Renal cortex interstitium (tissue), 11 donors: ENCODE results near the gene TSPAN14. TPM values are rescaled to one million over a fixed set of nuclear protein-coding genes. Genes with fewer than 3 reads are reported as not detected.
"Not testable (repeated sequence)": the region's sequence is repeated elsewhere in the genome, so short reads cannot be mapped to it uniquely, and the experiment has no call there.

Experiments used
- DNase-seq, 11 donors: peaks; one replicate each; pipeline ENCODE4 v3.0.0-alpha.2; 2013; ENCODE audit warnings: low read depth in 9 of 11, low spot score in 4 of 11; ENCODE audit errors: extremely low read depth in 1 of 11
- polyA plus RNA-seq, 3 donors: library from polyadenylated mRNA; unstranded; fragments of 120-200 nt; gene quantifications; one replicate each; pipeline ENCODE4 v1.2.1, GENCODE V29; 2013; ENCODE audit not compliant: insufficient read length in 3 of 3

TSPAN14 gene
- polyA plus RNA-seq, 3 donors = 82.4 to 93.3 (median 86.6) TPM

DNA sequence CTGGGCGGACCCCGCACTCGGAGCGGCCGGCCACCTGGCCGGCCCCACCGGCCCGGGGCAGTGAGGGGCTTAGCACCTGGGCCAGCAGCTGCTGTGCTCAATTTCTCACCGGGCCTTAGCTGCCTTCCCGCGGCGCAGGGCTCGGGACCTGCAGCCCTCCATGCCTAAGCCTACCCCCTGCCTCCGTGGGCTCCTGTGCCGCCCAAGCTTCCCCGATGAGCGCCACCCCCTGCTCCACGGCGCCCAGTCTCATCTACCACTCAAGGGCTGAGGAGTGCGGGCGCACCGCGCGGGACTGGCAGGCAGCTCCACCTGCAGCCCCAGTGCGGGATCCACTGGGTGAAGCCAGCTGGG lies 89.2 kb downstream of the TSPAN14 start:
- DNase-seq = not testable (repeated sequence)

DNA sequence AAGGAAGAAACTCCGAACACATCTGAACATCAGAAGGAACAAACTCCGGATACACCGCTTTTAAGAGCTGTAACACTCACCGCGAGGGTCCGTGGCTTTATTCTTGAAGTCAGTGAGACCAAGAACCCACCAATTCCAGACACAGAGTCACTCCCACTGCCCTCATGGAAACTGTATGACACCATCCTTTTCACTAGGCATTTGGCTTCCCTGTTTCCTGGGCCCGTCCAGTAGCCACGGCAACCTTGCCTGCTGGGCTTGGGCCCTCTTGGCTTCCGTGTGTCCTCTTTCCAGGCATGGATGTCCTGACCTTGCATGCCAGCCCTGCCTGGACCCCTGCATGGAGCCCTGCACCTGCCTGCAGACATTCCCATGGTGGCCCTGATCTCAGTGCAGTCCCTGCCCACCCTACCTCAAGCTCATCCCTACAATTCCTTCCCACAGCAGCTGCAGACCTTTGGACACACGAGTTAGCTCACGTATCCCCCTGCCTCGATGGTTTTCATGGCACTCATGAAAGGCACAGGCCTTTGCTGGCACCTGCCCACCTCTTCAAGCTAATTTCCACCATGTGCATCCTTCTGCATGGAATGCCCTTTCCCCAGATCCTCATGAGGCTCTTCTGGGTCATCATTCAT lies 90.3 kb downstream of the TSPAN14 start:
- no peak for DNase-seq

DNA sequence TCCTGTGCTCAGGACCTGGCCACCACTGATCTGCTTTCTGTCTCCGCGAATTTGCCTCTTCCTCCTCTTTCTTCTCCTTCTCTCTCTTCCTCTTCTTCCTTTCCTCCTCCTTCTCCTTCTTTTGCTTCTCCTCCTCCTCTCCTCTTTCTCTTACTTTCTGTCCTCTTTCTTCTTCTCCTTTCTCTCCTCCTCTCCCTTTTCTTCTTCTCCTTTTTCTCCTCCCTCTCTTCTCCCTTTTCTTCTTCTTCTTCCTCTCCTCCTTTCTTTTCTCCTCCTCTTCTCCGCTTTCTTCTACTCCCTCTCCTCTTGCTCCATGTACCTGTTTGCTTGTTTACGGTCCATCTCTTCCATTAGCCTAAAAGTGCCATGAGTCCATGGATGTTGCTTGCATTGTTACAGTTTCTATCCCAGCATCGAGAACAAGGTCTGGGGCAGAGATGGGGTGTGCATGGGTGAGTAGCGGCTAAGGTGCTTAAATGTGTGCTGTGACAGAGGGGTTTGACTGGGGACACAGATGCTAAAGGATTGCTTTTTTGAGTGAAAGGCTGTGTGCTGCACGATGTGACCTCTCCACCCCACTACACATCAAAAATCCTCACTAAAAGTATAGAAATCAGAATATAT lies 91.3 kb downstream of the TSPAN14 start:
- DNase-seq = no peak

DNA sequence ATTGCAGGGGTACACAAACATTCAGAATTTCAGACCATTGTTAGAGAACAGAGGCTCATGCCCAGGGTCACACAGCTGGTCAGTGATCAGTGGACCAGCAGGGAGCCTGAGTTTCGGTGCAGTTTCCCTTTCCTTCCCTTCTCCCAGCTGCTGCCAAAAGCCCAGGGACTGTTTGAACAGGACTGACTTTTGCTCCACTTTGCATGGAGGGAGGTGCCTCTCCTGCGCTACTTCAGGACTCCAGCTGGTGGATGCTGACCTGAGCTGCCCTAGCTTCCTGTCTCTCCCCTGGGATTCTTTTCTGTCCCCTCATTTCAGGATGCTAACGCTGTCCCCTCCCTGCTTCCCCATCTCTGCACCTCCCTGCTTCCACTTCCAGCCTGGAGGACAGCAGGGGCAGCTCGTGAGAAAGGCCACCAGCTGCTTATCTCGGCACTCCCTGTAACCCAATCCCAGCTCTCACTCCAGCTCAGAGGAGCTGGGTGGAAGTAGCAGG lies 98.1 kb downstream of the TSPAN14 start:
- DNase-seq = no peak

DNA sequence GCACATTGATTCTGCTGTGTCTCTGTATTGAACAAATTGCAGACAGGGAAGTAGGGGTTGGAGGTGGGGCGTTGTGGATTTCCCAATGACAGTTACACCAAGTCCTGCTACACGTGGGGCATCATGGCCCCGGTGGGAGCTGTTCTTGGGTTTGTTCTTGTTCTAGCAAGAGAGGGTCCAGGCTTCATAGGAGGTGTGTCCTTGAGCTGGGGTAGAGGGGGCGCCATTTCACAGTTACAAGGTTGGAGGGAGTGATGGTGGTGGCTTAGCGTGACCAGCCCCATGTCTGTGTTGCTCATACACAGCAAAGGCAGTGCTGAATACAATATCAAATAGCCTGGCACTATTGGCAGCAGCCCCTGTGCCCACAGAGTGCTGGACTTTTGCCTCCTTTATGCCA lies 99.3 kb downstream of the TSPAN14 start:
- no peak for DNase-seq

DNA sequence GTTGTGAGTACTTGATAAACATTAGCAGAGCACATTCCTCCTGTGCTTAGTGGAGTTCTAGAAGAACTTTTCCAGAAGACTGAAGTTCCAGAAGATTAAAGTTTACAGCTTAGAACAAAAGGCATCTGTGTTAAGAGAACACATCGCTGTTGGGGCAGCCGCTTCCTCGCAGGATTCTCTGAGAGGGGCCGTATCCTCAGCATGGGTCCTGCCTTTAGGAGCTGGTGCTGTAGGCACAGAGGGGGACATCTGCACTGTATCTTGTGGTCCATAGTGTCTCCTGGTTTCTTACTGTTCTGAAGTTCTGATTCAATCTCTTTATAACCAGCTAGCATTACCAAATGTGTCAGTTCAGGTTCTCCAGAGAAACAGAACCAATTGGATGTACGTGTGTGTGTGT lies 99.9 kb downstream of the TSPAN14 start:
- no peak for DNase-seq

DNA sequence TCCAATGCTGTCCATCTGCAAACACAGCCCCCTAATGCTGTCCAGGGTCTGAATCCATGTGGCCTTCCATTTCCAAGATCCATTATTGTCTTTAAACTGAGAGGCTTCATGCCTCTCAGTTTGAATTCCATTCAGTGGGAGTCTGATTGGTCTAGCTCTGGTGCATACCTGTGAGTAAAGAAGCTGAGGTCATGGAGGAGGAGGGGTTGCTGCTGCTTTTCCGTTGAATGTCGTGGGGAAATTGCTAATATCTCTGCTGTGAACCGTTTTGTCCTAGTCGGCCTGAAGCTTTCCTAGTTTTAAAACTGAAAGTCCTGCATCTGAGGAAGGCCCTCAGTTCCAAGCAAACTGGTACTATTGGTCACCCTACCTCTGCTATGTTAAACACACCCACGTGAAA lies 101.3 kb downstream of the TSPAN14 start:
- no peak for DNase-seq

DNA sequence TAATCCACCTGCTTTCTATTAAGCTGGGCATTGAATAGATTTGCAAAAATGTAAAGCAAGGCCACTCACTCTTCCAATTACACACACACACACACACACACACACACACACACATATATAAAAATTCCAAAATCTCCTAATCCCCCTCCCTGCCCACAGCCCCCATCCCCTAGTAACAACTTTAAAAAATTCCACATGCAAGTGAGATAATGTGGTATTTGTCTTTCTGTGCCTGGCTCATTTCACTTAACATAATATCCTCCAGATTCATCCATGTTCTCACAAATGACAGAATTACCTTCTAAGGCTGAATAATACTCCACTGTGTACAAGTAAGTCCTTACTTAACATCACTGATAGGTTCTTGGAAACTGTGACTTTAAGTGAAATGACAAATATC lies 107.8 kb downstream of the TSPAN14 start:
- no peak for DNase-seq

DNA sequence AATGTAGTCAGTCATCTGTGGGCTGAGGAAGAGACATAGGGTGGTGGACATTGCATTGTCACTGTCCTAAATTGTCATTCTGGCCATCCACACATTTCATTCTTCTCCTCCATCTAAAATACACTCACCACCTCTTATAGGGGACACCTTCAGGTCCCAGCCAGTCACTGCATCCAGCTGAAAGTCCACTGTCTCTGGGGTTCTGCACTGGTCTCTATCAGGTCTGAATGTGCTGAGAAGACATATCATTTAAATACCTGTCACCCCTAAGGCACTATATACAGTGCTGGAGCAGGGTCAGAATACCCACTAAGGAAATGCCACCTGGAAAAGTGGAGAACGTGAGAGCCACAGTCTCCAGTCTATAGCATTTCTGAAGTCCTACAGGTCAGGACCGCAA lies 113.2 kb downstream of the TSPAN14 start:
- no peak for DNase-seq

DNA sequence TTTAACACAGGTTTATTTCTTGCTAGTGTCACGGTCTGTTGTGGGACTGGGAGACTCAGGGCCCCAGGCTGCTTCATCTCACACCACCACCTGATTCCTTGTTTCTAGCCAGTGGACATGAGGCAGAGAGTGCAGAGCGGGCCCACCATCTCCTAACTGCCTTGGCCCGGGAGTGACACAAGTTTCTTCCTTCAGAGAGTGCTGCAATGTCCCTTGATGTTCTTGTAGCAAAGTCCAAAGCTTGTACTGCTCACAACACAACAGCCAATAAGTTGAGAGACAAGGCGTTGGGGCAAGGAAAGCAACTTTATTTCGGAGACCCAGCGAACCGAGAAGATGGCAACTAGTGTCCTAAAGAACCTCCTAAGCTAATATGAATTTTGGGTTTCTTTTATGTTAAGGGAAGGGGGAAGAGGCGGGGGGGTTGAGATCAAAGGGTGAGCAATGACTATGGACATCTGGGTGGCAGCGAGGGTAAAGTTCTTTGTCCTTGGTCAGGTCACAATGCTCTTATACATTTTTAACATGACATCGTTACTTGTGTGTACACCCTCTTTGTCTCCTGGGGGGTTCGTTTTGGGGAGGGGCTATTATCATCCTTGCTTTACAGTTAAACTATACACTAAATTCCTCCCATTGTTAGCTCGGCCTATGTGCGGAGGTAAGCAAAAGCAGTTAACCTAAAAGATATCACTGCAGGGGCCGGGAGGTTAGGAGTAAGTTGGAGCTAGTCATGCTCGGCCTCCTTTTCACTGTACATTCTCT lies 115.2 kb downstream of the TSPAN14 start:
- no peak for DNase-seq

DNA sequence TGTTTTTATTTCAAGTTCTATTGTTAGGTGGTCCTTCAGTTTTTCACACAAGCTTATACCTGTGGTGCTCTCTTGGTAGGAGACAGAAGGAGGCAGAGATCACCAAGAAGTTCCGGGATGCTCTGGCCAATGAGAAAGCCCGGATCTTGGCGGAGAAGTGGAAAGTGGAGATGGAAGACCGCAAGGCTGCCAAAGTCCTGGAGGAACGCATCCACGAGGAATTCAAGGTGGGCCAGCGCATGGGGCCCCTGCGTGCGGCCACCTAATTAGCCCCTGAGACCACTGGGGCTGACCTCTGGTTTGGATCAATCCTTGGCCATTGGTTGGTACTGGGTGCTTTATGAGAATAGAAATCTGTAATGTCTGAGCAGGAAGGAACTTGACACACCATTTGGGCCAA lies 117.2 kb downstream of the TSPAN14 start:
- no peak for DNase-seq

DNA sequence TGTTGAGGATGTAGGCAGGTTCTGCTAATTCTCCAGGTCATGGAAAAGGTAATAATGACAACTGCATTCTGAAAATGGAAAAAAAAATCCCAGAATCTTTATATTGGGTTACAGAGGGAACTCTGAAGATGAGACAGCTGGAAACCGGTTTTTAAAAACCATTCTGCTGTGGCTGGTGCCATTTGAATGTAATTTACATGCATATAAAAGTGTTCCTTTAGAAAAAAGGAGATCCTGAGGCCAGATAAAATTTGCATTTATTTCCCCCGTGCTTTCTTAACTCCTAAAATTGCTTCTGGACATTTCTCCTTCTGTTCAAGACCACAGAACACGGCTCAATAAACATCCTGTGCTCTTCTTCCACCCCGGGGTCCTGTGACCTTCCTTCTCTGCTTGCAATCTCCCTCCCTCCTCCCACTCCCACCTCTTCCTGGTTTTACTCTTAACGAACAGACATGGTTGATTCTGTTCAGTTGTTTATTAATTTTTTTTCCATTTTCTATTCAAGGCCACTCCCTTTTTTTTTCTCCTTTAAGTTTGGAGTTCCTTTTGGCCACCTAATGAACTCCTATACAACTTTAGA lies 125.2 kb downstream of the TSPAN14 start:
- DNase-seq = no peak

DNA sequence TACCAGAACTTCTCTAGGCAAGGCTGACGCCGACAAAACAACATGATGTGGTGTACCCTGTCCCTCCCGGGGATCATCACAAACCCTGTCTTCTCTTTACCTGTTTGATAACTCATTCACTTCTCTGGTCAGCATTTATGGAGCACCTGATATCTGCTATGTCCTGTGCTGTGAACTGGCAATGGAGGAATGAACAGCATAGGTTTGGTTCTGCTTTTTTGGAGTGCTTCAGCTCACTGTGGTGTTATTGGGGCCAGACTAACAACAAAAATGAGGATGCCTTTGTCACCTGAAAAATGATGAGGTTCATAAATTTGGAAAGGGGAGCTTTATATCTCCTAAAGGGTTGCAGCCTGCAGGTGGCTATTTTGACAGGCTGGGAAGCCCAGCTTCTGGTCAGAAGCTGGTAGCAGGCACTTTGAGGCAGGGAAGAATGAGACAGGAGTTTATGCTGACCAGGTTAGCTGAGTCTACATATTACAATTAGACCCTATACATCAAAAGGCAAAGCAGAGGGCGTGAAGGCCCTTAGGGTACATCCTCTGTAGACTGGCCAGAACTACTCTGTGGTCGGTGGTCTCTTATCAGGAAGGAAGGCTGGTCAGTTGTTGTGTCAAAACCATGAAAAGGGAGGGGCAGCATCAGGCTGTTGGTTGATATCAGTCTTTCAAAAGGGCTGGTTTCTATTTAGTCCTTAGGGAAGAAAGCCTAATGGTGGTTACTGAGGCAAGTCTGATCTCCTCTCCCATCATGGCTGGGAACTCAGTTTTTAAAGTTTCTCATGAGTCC lies 125.9 kb downstream of the TSPAN14 start:
- DNase-seq = no peak

DNA sequence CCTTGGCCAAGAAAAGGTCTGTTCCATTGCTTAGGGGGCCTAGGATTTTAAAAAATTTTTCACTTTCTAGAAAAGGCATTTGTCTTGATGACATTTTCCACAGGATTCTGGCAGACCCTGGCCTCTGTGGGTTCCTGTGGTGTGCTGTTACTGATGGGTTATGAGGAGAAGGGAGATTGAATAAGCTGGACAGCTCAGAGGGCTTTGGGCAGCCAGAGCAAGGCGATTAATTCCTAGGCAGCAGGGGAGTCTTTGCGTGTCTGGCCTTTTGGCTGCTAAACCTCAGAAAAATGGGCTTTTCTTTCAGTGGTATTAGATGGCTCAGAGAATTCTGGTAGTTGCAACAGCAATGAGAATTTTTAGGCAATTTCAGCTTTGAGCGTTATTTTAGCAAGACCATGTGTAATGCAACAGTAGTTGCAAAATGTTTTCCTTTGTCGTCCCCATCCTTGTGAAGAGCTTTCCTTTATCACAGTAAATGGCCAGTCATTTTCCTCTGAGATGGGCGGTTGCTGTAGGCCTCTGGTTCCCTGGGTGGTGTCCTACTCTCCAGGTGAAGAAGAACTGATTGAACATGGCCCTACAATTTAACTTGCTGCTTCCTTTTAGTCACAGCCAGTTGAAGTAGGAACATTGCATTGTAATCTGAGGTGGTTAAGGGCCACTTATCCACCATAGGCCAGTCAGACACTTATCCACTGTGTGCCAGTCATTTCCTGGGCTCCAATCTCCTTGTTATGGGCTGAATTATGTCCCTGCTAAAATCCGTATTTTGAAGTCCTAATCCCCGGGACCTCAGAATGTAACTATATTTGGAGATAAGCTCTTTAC lies 126.7 kb downstream of the TSPAN14 start:
- no peak for DNase-seq

DNA sequence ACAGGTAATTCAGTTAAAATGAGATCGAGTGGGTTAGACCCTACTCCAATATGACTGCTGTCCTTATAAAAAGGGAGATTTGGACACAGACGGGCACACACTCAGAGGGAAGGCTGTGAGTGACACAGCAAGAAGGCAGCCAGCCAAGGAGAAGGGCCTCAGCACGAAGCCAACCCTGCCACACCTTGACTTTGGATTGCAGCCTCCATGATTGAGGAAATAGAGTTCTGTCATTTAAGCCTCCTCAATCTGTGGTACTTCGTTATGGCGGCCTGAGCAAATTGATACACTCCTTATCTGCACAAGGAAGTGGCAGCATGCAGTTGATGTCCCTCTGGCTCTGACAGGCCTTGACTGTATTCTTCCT lies 127.3 kb downstream of the TSPAN14 start:
- DNase-seq = no peak

DNA sequence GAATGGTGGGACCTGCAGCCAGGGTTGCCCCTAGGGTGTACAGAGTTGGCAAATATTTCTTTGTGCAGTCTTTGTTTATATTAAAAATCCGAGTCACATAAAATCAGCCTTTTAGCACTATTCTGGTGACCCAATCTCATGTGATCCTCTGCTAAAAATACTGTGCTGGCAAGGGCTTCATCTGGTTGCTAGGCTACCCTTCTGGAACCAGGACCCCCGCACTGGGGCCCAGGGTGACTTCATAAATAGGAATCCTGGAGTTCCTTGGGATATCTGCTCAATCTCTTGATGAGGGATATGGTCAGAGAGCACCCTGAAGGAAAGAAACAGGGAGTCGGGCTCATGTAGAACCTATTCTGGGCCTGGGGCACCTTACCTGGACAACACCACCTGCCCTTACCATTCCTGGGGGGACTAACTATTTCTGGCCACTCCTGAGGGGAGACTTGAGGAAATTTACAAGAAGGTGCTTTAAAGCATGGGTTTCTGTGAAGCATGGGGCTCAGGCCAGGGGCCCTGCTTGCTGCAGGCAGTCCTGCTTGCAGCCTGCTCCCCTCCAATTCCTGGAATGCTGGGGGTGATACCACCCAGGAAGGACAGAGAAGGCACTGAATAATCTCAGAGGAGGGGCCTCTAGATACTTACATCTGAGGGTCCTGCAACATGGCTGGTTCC lies 128.3 kb downstream of the TSPAN14 start:
- no peak for DNase-seq
